Measurements from ENCODE around the gene PRKACB.
A peak's percentile ranks its signal among the peaks of the same experiment; 100 is the strongest.
"Not testable (repeated sequence)": the region's sequence is repeated elsewhere in the genome, so short reads cannot be mapped to it uniquely, and the experiment has no call there.

The PRKACB gene

DNA sequence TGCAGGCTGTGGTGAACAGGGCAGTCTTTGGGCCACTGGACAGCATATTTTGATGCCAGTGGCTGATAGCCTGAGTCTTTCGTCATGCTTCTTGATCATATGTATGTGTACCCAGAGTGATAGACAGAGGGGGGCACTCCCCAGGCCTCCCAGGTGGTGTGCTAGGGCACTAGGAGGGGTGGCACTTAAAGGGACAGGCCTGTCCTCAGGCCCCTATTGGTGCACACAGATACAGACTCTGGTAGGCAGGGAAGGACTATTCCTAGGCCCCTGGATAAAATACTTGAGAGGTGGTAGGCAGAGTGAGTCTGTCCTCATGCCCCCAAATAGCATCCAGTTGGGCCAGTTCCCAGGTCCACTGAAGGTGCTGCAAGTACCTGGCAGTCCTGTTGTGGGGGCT, 80.8 kb downstream of the PRKACB start:
- no peak for DNase-seq

DNA sequence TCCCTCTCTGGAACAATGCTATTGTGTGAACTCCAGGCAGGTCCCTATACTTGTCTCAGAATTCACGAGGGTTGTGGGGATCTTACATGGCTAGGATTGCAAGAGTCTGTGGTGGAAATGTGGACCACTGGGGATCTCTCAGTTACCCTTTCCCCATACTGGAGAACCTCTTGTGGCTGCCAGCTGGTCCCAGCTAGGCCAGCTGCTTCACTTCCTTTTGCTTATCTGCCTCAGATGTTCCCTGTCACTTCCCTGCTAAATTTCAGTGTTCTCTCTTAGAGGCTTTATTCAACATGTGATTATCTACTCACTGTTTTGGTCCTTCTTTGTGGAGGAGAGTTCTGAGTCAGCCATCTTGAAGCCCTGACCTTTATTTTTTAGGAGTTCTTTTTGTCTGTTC, 81.6 kb downstream of the PRKACB start:
- DNase-seq, result no peak

- not testable (repeated sequence) for DNase-seq
These were observed 88.6 kb downstream of the PRKACB start for GRCh38 chr1:84232676-84233075.

GRCh38 chr1:84236256-84236655, 92.2 kb downstream of the PRKACB start:
- no peak for DNase-seq

- DNase-seq, result no peak
These were observed 98.6 kb downstream of the PRKACB start for GRCh38 chr1:84242641-84243040.

- DNase-seq, result no peak
These were observed 101.5 kb downstream of the PRKACB start for GRCh38 chr1:84245563-84245962.

DNA sequence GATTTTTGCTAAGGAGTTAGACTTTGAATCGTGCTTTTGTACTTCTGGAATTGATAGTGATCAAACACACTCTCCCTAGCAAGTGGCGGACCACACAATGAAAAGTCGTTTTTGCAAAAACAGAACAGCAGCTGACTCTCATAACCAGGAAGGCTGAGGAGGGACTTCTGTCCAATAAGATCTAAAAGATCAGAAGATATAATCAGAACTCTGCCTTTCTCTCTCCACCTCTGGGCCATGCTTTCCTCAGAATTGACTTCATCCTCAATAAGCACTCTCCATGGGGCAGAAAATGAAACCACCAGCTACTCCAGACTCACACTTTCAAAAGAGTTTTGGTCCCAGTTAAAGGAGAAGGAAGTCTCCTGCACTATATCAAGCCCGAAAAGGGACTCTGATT, 102.1 kb downstream of the PRKACB start:
- DNase-seq, result no peak

DNA sequence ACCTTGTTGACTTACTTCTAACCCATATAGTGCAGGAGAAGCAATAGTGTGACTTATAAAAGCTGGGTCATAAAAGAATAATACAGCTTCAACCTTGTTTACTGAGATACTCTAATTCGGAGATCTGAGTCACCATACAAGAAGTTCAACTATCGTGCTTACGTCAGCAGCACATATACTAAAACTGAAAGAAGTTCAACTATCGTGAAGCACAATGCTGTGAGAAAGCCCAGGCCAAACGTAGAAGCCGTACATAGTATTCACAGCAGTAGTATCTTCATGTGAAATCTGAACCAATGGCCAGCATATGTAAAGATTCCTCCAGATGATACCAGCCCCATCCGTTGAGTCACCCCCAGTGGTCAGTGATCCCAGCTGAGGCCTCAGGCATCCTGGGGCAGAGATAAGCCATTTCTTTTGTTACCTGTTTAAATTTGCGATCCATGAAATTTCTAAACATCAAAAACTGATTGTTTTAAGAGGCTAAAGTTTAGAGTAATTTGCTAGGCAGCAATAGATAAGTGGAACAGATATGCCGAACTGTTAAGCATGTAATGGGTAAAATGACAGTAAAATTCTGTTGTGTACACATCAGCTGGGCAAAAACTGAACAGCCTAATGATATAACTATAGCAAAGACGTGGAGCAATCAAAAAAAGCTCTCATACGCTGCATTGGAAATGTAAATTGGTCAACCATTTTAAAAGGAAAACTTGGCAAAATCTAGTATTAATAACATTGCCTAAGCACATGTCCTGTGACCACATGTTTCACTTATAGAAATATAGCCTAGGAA, 103.6 kb downstream of the PRKACB start:
- peak; percentile 24 for DNase-seq

DNA sequence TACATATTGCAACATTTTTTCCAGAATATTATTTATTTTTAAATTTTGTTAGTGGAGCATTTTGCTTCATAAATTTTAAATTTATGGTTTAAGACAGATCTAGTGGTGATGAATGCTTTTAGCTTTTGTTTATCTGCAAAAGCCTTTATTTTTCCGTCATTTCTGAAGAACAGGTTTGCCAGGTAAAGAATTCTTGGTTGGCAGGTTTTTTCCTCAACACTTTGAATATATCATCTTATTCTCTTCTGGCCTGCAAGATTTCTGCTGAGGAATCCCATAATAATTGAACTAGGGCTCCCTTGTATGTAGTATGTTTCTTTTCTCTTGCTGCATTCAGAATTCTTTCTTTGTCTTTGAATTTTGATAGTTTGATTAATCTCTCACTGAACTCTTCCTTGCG, 106.6 kb downstream of the PRKACB start:
- no peak for DNase-seq

GRCh38 chr1:84253036-84253435, 109.0 kb downstream of the PRKACB start:
- DNase-seq, result no peak

- DNase-seq, result no peak
These were observed 109.8 kb downstream of the PRKACB start for GRCh38 chr1:84253891-84254290.

GRCh38 chr1:84254703-84255238, 110.7 kb downstream of the PRKACB start:
- no peak for DNase-seq

DNA sequence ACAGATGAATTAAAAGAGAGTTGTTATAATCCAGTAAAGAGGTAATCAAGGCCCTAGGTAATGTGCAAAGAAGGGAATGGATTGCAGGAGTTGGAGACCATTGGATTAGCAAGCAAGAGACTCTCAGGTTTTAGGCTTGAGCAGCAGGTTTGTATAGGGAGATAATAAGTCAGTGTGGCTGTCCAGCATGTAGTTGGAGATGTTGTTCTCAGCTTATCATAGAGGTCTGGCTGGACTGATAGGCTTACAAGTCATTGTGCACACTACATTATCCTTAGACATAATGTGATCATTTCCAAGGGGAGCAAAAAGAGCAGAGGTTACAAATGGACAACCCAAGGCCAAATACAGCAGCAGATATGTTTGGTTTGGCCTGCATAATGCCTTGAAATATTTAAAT, 111.5 kb downstream of the PRKACB start:
- DNase-seq, result no peak

- DNase-seq, result no peak
These were observed 113.5 kb downstream of the PRKACB start for GRCh38 chr1:84257617-84258016.

DNA sequence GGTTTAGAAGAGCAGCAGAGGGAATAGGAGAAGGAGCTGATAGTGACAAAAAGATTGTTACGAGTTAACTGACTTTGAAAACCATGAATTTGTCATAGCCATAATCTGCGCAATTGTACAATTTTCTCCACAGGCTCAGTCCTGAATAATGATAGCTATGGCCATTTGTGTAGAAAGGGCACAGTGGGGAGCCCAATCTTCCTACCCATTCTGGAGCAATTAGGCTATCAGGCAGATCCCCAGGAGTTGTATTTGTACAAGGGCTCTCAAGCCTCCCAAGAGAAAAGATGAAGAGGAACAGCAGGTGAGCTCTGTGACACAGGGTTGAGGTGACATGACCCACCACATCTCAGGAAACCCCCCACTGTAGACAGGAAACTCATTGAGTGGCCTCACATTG, 115.3 kb downstream of the PRKACB start:
- no peak for DNase-seq

GRCh38 chr1:84259989-84260388, 115.9 kb downstream of the PRKACB start:
- no peak for DNase-seq

DNA sequence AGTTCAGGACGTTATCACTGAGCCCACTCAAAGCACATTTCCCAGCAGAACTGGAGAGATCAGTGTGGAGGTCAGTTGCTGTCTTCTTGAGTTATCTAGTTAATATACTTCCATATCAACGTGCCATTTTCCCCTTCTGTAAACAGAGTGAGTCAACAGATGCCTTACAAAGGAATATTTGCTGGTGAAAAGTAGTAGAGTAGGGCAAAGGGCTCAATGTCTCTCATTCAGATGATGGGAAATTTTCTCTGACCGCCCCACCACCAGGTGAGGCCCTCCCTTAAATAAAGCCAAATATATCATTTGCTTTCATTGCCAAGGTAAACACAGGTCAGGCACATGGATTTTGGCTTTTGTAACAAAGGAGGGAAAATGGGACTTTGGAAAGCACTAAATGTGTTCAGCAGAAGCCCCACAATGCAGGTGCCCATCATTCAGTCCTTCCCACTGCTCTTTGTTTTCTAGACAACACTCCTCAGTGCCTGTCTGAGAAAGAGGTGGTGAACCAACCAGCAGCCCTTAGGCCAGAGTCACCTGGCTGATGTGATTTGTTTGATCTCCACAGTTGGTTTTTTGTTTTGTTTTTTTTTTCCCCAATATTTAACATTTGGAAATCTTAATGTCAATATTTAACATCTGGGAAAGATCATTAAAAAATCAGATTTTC, 116.9 kb downstream of the PRKACB start:
- DNase-seq, result no peak

- no peak for DNase-seq
These were observed 120.9 kb downstream of the PRKACB start for GRCh38 chr1:84264961-84265360.

- DNase-seq, result no peak
These were observed 121.8 kb downstream of the PRKACB start for GRCh38 chr1:84265867-84266266.

GRCh38 chr1:84266748-84267147, 122.7 kb downstream of the PRKACB start:
- no peak for DNase-seq

- DNase-seq, result no peak
These were observed 123.4 kb downstream of the PRKACB start for GRCh38 chr1:84267476-84267875.

DNA sequence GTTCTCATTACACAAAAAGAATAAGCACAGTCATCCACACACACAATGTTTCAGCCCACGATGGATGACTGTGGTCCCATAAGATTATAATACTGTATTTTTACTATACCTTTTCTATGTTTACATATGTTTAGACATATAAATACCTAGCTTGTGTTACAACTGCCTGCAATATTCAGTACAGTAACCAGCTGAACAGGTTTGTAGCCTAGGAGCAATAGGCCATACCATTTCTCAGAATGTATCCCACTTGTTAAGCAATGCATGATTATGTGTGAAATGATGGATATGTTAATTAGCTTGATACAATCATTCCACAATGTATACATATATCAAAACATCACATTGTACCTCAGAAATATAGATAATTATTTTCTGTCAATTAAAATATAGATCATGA, 124.3 kb downstream of the PRKACB start:
- no peak for DNase-seq

GRCh38 chr1:84269306-84269705, 125.2 kb downstream of the PRKACB start:
- DNase-seq, result no peak

DNA sequence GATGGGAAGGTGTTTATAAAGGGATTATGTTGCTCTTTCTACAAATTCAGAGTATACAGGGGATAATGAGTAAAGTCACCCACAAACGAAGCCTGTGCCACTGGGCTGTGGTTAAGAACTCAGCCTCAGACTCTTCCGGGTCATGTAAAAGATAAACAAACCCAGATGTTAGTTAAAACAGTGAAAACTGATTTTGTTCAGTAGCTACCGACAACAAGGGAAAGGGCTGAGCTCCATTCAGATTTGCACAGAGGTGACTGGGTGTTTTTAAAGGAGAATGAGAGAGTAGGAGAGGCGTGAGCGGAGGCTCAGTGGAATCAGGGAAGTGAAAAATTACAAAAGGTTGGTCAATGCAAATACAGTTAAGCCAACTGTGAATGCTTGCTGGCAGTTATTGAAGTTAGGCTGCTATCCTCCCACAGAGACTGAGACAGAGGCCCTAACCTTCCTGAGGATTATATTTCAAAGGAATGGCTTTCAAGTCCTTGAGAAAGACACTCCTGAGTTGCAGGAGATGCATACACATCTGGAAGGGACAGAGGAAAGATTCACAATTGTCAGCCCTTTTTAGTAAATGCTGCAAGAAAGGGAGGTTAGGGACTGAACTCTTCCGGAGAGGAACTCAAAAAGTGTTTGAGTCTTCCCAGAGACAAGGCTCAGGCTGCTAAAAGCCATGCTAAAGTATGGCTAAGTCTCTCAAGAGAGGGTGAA, 127.5 kb downstream of the PRKACB start:
- no peak for DNase-seq

Measured in CD4-positive, alpha-beta T cell treated with Interleukin-17A for 1 hour (primary cell).